Measurements from ENCODE around the gene LSM8.
"Not testable (repeated sequence)": the region's sequence is repeated elsewhere in the genome, so short reads cannot be mapped to it uniquely, and the experiment has no call there.

The LSM8 gene

GRCh38 chr7:118224521-118224920, 40.6 kb downstream of the LSM8 start, which contains the start of gene ANKRD7:
Gene ANKRD7, plus strand, starts transcription at chr7:118224704. Its CDS starts 127 bp downstream, at chr7:118224831.
- Histone ChIP-seq H3K27ac (no peak within 1 kb of the TSS), H3K9ac (no peak within 1 kb of the TSS), H2AFZ (ENCODE audit: low read depth) (no peak within 1 kb of the TSS), H3K36me3 (ENCODE audit: insufficient read depth) (no peaks in the 10 kb centered on the region), H3K4me1 (ENCODE audit: low read depth, poor library complexity, severe bottlenecking) (no peaks in the 10 kb centered on the region), H4K20me1 (ENCODE audit: insufficient read depth) (no peaks in the 10 kb centered on the region), H3K27me3 (ENCODE audit: insufficient read depth, low read depth) (no peaks in the 10 kb centered on the region), H3K4me3 (IDR thresholded peaks at IDR 0.05; ENCODE audit: insufficient read depth, low read depth, low read length) (no peak within 1 kb of the TSS), H3K79me2 (ENCODE audit: insufficient read depth, low read depth) (no peaks in the 10 kb centered on the region), H3K4me2 (no peak within 1 kb of the TSS)
- TF ChIP-seq CTCF (conservative IDR thresholded peaks at IDR 0.05; ENCODE audit: low read depth, low read length) = no peak

GRCh38 chr7:118232837-118233236, 48.9 kb downstream of the LSM8 start:
- Histone ChIP-seq H3K36me3 (ENCODE audit: insufficient read depth) (no peaks in the 10 kb centered on the region; the same call in 1 of the 2 replicates), H4K20me1 (ENCODE audit: insufficient read depth) (no peaks in the 10 kb centered on the region), H3K27ac (no peak overlapping the region), H3K4me3 (IDR thresholded peaks at IDR 0.05; ENCODE audit: insufficient read depth, low read depth, low read length) (no peak overlapping the region), H3K4me1 (ENCODE audit: low read depth, poor library complexity, severe bottlenecking) (no peaks in the 10 kb centered on the region), H3K27me3 (ENCODE audit: insufficient read depth, low read depth) (no peaks in the 10 kb centered on the region), H3K79me2 (ENCODE audit: insufficient read depth, low read depth) (no peaks in the 10 kb centered on the region), H3K9ac (no peak overlapping the region), H3K4me2 (no peak overlapping the region), H2AFZ (ENCODE audit: low read depth) (no peak overlapping the region)
- TF ChIP-seq CTCF (conservative IDR thresholded peaks at IDR 0.05; ENCODE audit: low read depth, low read length) = no peak

- Histone ChIP-seq H3K4me3 (IDR thresholded peaks at IDR 0.05; ENCODE audit: insufficient read depth, low read depth, low read length) (no peak overlapping the region), H4K20me1 (ENCODE audit: insufficient read depth) (no peaks in the 10 kb centered on the region), H3K4me1 (ENCODE audit: low read depth, poor library complexity, severe bottlenecking) (no peaks in the 10 kb centered on the region), H2AFZ (ENCODE audit: low read depth) (no peak overlapping the region), H3K27me3 (ENCODE audit: insufficient read depth, low read depth) (no peaks in the 10 kb centered on the region), H3K27ac (no peak overlapping the region), H3K9ac (no peak overlapping the region), H3K79me2 (ENCODE audit: insufficient read depth, low read depth) (no peaks in the 10 kb centered on the region), H3K4me2 (no peak overlapping the region), H3K36me3 (ENCODE audit: insufficient read depth) (no peaks in the 10 kb centered on the region; the same call in 1 of the 2 replicates)
- no peak for TF ChIP-seq CTCF (conservative IDR thresholded peaks at IDR 0.05; ENCODE audit: low read depth, low read length)
Observed at GRCh38 chr7:118233799-118234198, 49.8 kb downstream of the LSM8 start.

GRCh38 chr7:118239014-118239413, 55.0 kb downstream of the LSM8 start:
- no peak overlapping the region for H3K4me3 ChIP-seq (IDR thresholded peaks at IDR 0.05; ENCODE audit: insufficient read depth, low read depth, low read length)
- H2AFZ ChIP-seq (ENCODE audit: low read depth) = no peak overlapping the region
- H3K9ac ChIP-seq = no peak overlapping the region
- no peak for TF ChIP-seq CTCF (conservative IDR thresholded peaks at IDR 0.05; ENCODE audit: low read depth, low read length)
- no peaks in the 10 kb centered on the region for H3K4me1 ChIP-seq (ENCODE audit: low read depth, poor library complexity, severe bottlenecking)
- no peaks in the 10 kb centered on the region for H4K20me1 ChIP-seq (ENCODE audit: insufficient read depth)
- H3K36me3 ChIP-seq (ENCODE audit: insufficient read depth) = no peaks in the 10 kb centered on the region; the same call in 1 of the 2 replicates
- no peaks in the 10 kb centered on the region for H3K27me3 ChIP-seq (ENCODE audit: insufficient read depth, low read depth)
- no peak overlapping the region for H3K27ac ChIP-seq
- no peak overlapping the region for H3K4me2 ChIP-seq
- no peaks in the 10 kb centered on the region for H3K79me2 ChIP-seq (ENCODE audit: insufficient read depth, low read depth)

DNA sequence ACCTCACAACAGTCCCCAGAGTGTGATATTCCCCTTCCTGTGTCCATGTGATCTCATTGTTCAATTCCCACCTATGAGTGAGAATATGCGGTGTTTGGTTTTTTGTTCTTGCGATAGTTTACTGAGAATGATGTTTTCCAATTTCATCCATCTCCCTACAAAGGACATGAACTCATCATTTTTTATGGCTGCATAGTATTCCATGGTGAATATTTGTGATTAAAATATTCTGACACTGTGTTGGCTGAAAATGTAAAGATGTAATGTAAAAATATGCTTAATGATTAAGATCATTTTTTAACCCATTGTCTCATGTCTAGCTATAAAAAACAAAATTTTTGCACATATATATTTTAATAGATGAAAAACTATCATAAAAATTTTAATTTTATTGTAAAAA, 56.4 kb downstream of the LSM8 start:
- H3K27me3 ChIP-seq (ENCODE audit: insufficient read depth, low read depth); H3K4me3 ChIP-seq (IDR thresholded peaks at IDR 0.05; ENCODE audit: insufficient read depth, low read depth, low read length); H3K9ac ChIP-seq; H3K79me2 ChIP-seq (ENCODE audit: insufficient read depth, low read depth); H3K27ac ChIP-seq; H4K20me1 ChIP-seq (ENCODE audit: insufficient read depth); H2AFZ ChIP-seq (ENCODE audit: low read depth); H3K4me1 ChIP-seq (ENCODE audit: low read depth, poor library complexity, severe bottlenecking); H3K4me2 ChIP-seq; H3K36me3 ChIP-seq (ENCODE audit: insufficient read depth): not testable (repeated sequence)
